ENCODE results near the gene SMIM22.

Gene SMIM22

GRCh38 chr16:4795181-4795827, at the start of gene SMIM22:
SMIM22 (plus strand) TSS chr16:4795369; CDS start chr16:4795735, 366 bp downstream.
- POLR2A ChIA-PET: no interaction called here
- TF ChIP-seq FOXK2 (IDR thresholded peaks at IDR 0.05) (no peak), FOXM1 (IDR thresholded peaks at IDR 0.05; ENCODE audit: borderline replicate concordance) (no peak), ELF4 (IDR thresholded peaks at IDR 0.05) (no peak), L3MBTL2 (conservative IDR thresholded peaks at IDR 0.05) (no peak), BHLHE40 (IDR thresholded peaks at IDR 0.05; ENCODE audit: borderline replicate concordance) (no peak), TARDBP (IDR thresholded peaks at IDR 0.05) (no peak), PKNOX1 (IDR thresholded peaks at IDR 0.05) (no peak), NFRKB (IDR thresholded peaks at IDR 0.05) (no peak), ARNT (IDR thresholded peaks at IDR 0.05) (no peak), SP1 (IDR thresholded peaks at IDR 0.05) (no peak), ZNF384 (IDR thresholded peaks at IDR 0.05) (no peak), LEF1 (IDR thresholded peaks at IDR 0.05; ENCODE audit: borderline replicate concordance) (no peak)
- no peak for DNase-seq (ENCODE audit: extremely low spot score)

GRCh38 chr16:4746215-4746614, 49.0 kb upstream of the SMIM22 start:
- TF ChIP-seq NFRKB (IDR thresholded peaks at IDR 0.05): no peak
- no peak for TF ChIP-seq BHLHE40 (IDR thresholded peaks at IDR 0.05; ENCODE audit: borderline replicate concordance)
- no peak for TF ChIP-seq ZNF384 (IDR thresholded peaks at IDR 0.05)
- no peak for TF ChIP-seq LEF1 (IDR thresholded peaks at IDR 0.05; ENCODE audit: borderline replicate concordance)
- POLR2A ChIA-PET: no interaction called here
- no peak for DNase-seq (ENCODE audit: extremely low spot score)
- CTCF ChIA-PET: no interaction called here

More at GRCh38 chr16:4795181-4795827, at the start of gene SMIM22:
- CTCF ChIA-PET: no interaction called here

GRCh38 chr16:4746991-4747574, 48.1 kb upstream of the SMIM22 start:
- TF ChIP-seq CTBP1 (IDR thresholded peaks at IDR 0.05; ENCODE audit: borderline replicate concordance) (no peak), SUZ12 (IDR thresholded peaks at IDR 0.05) (no peak), LEF1 (IDR thresholded peaks at IDR 0.05; ENCODE audit: borderline replicate concordance) (no peak), HDGF (IDR thresholded peaks at IDR 0.05; ENCODE audit: borderline replicate concordance) (no peak), ELF4 (IDR thresholded peaks at IDR 0.05) (no peak), FOXK2 (IDR thresholded peaks at IDR 0.05) (no peak), FOXM1 (IDR thresholded peaks at IDR 0.05; ENCODE audit: borderline replicate concordance) (no peak), ARNT (IDR thresholded peaks at IDR 0.05) (no peak), ZNF384 (IDR thresholded peaks at IDR 0.05) (no peak), SP1 (IDR thresholded peaks at IDR 0.05) (no peak), BHLHE40 (IDR thresholded peaks at IDR 0.05; ENCODE audit: borderline replicate concordance) (no peak), NFRKB (IDR thresholded peaks at IDR 0.05) (no peak), PKNOX1 (IDR thresholded peaks at IDR 0.05) (no peak), FOXA1 (IDR thresholded peaks at IDR 0.05) (no peak)
- ChIA-PET CTCF (interaction anchor here (1.0 kb wide), 1 partner anchor 211 kb away, joined by 3 read pairs; the partner anchor contains the start of gene SEC14L5), POLR2A (interaction anchor here (1.1 kb wide), 1 partner anchor 12 kb away, joined by 3 read pairs; no protein-coding TSS in a partner anchor)
- no peak for DNase-seq (ENCODE audit: extremely low spot score)

GRCh38 chr16:4747906-4748681, 47.1 kb upstream of the SMIM22 start:
- ChIA-PET POLR2A (no interaction called here), CTCF (no interaction called here)
- no peak for DNase-seq (ENCODE audit: extremely low spot score)
- TF ChIP-seq L3MBTL2 (conservative IDR thresholded peaks at IDR 0.05) (no peak), FOXA1 (IDR thresholded peaks at IDR 0.05) (no peak), FOXK2 (IDR thresholded peaks at IDR 0.05) (no peak), NFRKB (IDR thresholded peaks at IDR 0.05) (no peak), ARNT (IDR thresholded peaks at IDR 0.05) (no peak), SUZ12 (IDR thresholded peaks at IDR 0.05) (no peak), ELF4 (IDR thresholded peaks at IDR 0.05) (no peak), BHLHE40 (IDR thresholded peaks at IDR 0.05; ENCODE audit: borderline replicate concordance) (no peak), FOXM1 (IDR thresholded peaks at IDR 0.05; ENCODE audit: borderline replicate concordance) (no peak)

GRCh38 chr16:4748682-4749411, 46.3 kb upstream of the SMIM22 start:
- ChIA-PET POLR2A (no interaction called here), CTCF (no interaction called here)
- no peak for TF ChIP-seq LEF1 (IDR thresholded peaks at IDR 0.05; ENCODE audit: borderline replicate concordance)
- TF ChIP-seq ELF4 (IDR thresholded peaks at IDR 0.05): no peak
- TF ChIP-seq FOXA1 (IDR thresholded peaks at IDR 0.05): no peak
- no peak for TF ChIP-seq TARDBP (IDR thresholded peaks at IDR 0.05)
- TF ChIP-seq PKNOX1 (IDR thresholded peaks at IDR 0.05): no peak
- TF ChIP-seq FOXK2 (IDR thresholded peaks at IDR 0.05): no peak
- no peak for TF ChIP-seq ZNF384 (IDR thresholded peaks at IDR 0.05)
- no peak for DNase-seq (ENCODE audit: extremely low spot score)
